ENCODE measurements around the gene GGA1.

DNA sequence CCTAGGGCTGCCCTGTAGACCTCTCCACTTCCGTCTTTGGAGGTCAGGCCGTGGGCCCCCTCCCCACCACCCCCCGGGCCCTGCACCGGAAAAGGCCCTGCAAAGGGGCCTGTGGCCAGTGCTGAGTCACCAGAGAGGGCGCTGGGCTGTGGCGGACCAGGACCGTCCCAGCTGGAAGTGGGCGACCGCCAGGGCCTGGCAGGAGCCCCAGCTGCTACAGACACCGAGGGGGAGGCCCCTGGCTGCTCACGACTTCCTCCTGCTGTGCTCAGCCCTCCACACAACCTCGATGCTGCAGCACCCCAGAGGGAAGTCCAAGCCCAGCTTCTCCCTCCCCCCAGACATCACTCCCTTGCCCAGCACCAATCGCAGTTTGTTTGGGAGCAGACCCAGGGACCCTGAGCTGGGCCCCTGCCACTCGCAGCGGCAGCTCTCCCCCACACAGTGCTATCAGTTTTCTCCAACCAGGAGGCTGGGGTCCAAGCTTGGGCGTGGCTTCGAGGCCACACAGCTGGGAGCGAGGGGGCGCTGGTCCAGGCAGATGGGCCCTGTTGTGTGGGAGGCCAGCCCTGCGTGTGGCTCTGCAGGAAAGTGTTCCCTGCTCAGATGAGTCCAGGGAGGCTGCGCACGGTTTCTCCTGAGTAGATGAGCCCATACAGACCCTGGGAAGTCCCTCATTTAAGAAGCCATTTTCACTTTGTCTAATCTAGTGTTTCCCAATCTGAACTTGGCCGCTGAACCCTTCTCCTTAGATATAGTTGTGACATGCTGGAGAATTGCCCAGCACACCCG is 25.2 kb downstream of the GGA1 start:
- TF ChIP-seq, protein P1, sequence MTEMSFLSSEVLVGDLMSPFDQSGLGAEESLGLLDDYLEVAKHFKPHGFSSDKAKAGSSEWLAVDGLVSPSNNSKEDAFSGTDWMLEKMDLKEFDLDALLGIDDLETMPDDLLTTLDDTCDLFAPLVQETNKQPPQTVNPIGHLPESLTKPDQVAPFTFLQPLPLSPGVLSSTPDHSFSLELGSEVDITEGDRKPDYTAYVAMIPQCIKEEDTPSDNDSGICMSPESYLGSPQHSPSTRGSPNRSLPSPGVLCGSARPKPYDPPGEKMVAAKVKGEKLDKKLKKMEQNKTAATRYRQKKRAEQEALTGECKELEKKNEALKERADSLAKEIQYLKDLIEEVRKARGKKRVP (CRISPR knock-in tag; IDR thresholded peaks at IDR 0.05) = no peak
- TF ChIP-seq SMAD1 (IDR thresholded peaks at IDR 0.05; ENCODE audit: low read depth, low read length, partially characterized antibody) (no peak), HNRNPL (IDR thresholded peaks at IDR 0.05; ENCODE audit: low read depth, low read length) (no peak), YBX1 (IDR thresholded peaks at IDR 0.05) (no peak), ZNF354B (CRISPR knock-in tag; IDR thresholded peaks at IDR 0.05) (no peak), YY1 (IDR thresholded peaks at IDR 0.05; ENCODE audit: borderline replicate concordance in 1 of 3, control insufficient read depth in 1 of 3, extremely low read depth in 1 of 3, insufficient read depth in 3 of 3, insufficient read length in 1 of 3, insufficient replicate concordance in 2 of 3, low read depth in 1 of 3, low read length in 2 of 3) (peak in 1 of 3 experiments; percentile 26), ELF1 (tag; IDR thresholded peaks at IDR 0.05) (peak; percentile 32; the same call in 1 of the 2 replicates), POLR2A (conservative IDR thresholded peaks at IDR 0.05) (peak; percentile 45), U2AF2 (optimal IDR thresholded peaks at IDR 0.05; ENCODE audit: low read depth, low read length) (no peak), POLR2AphosphoS2 (IDR thresholded peaks at IDR 0.05; ENCODE audit: low read length) (no peak)
- TF ChIP-seq, protein P2, sequence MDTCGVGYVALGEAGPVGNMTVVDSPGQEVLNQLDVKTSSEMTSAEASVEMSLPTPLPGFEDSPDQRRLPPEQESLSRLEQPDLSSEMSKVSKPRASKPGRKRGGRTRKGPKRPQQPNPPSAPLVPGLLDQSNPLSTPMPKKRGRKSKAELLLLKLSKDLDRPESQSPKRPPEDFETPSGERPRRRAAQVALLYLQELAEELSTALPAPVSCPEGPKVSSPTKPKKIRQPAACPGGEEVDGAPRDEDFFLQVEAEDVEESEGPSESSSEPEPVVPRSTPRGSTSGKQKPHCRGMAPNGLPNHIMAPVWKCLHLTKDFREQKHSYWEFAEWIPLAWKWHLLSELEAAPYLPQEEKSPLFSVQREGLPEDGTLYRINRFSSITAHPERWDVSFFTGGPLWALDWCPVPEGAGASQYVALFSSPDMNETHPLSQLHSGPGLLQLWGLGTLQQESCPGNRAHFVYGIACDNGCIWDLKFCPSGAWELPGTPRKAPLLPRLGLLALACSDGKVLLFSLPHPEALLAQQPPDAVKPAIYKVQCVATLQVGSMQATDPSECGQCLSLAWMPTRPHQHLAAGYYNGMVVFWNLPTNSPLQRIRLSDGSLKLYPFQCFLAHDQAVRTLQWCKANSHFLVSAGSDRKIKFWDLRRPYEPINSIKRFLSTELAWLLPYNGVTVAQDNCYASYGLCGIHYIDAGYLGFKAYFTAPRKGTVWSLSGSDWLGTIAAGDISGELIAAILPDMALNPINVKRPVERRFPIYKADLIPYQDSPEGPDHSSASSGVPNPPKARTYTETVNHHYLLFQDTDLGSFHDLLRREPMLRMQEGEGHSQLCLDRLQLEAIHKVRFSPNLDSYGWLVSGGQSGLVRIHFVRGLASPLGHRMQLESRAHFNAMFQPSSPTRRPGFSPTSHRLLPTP (IDR thresholded peaks at IDR 0.05; ENCODE audit: borderline replicate concordance, extremely low read depth, insufficient read length) = no peak

All from K562 (cell line).